HG02938 (cell line): ENCODE results near the gene HOXD1.

Source experiments
- ATAC-seq: cut with Tn5 transposase; IDR thresholded peaks from one replicate; pipeline ENCODE4 v1.9.1; 2021; ENCODE audit warnings: mild to moderate bottlenecking, moderate library complexity; ENCODE audit not compliant: unreplicated experiment

The HOXD1 gene

GRCh38 chr2:176234940-176235339 is 46.5 kb downstream of the HOXD1 start:
- no peak for ATAC-seq

GRCh38 chr2:176237456-176237855 is 49.0 kb downstream of the HOXD1 start:
- ATAC-seq: no peak

- ATAC-seq: no peak
These were observed 50.6 kb downstream of the HOXD1 start for GRCh38 chr2:176239031-176239430.

GRCh38 chr2:176240301-176240700 is 51.8 kb downstream of the HOXD1 start:
- no peak for ATAC-seq
